ENCODE measurements around the gene EIF6.

DNA sequence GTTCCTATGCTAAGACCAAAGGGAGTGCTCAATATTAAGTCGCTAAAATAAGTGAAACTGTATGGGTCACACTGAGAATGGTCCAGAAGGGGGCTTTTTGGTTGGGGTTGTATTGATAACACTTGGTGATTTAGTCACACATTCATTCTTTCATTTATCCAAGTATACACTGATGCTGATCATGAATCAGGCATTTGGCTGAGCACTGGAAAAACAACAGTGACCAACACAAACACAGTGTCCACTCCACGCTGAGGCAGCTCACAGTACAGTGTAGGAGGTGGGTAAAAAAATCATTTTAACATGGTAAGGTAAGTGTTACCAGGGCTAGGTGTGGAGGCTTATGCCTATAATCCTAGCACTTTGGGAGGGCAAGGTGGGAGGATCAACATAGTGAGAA is 16.9 kb upstream of the EIF6 start:
- TF ChIP-seq POLR2AphosphoS5 (IDR thresholded peaks at IDR 0.05; ENCODE audit: low read depth) (no peak), STAT1 (IDR thresholded peaks at IDR 0.05; ENCODE audit: unreplicated experiment) (no peak), EZH2 (IDR thresholded peaks at IDR 0.05; ENCODE audit: low read depth, unreplicated experiment) (no peak), JUNB (IDR thresholded peaks at IDR 0.05; ENCODE audit: unreplicated experiment) (no peak), CREB1 (CRISPR knock-in tag; IDR thresholded peaks at IDR 0.05; ENCODE audit: low read depth) (no peak), ZNF114 (CRISPR knock-in tag; IDR thresholded peaks at IDR 0.05) (no peak), EZH2phosphoT487 (IDR thresholded peaks at IDR 0.05; ENCODE audit: unreplicated experiment) (no peak), NANOG (IDR thresholded peaks at IDR 0.05; ENCODE audit: borderline replicate concordance) (no peak)
- TF ChIP-seq, protein P1, sequence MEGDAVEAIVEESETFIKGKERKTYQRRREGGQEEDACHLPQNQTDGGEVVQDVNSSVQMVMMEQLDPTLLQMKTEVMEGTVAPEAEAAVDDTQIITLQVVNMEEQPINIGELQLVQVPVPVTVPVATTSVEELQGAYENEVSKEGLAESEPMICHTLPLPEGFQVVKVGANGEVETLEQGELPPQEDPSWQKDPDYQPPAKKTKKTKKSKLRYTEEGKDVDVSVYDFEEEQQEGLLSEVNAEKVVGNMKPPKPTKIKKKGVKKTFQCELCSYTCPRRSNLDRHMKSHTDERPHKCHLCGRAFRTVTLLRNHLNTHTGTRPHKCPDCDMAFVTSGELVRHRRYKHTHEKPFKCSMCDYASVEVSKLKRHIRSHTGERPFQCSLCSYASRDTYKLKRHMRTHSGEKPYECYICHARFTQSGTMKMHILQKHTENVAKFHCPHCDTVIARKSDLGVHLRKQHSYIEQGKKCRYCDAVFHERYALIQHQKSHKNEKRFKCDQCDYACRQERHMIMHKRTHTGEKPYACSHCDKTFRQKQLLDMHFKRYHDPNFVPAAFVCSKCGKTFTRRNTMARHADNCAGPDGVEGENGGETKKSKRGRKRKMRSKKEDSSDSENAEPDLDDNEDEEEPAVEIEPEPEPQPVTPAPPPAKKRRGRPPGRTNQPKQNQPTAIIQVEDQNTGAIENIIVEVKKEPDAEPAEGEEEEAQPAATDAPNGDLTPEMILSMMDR (conservative IDR thresholded peaks at IDR 0.05; ENCODE audit: low read depth in 2 of 2): no peak
- TF ChIP-seq, protein P2, sequence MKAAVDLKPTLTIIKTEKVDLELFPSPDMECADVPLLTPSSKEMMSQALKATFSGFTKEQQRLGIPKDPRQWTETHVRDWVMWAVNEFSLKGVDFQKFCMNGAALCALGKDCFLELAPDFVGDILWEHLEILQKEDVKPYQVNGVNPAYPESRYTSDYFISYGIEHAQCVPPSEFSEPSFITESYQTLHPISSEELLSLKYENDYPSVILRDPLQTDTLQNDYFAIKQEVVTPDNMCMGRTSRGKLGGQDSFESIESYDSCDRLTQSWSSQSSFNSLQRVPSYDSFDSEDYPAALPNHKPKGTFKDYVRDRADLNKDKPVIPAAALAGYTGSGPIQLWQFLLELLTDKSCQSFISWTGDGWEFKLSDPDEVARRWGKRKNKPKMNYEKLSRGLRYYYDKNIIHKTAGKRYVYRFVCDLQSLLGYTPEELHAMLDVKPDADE (IDR thresholded peaks at IDR 0.05): no peak
- TF ChIP-seq, protein P3, sequence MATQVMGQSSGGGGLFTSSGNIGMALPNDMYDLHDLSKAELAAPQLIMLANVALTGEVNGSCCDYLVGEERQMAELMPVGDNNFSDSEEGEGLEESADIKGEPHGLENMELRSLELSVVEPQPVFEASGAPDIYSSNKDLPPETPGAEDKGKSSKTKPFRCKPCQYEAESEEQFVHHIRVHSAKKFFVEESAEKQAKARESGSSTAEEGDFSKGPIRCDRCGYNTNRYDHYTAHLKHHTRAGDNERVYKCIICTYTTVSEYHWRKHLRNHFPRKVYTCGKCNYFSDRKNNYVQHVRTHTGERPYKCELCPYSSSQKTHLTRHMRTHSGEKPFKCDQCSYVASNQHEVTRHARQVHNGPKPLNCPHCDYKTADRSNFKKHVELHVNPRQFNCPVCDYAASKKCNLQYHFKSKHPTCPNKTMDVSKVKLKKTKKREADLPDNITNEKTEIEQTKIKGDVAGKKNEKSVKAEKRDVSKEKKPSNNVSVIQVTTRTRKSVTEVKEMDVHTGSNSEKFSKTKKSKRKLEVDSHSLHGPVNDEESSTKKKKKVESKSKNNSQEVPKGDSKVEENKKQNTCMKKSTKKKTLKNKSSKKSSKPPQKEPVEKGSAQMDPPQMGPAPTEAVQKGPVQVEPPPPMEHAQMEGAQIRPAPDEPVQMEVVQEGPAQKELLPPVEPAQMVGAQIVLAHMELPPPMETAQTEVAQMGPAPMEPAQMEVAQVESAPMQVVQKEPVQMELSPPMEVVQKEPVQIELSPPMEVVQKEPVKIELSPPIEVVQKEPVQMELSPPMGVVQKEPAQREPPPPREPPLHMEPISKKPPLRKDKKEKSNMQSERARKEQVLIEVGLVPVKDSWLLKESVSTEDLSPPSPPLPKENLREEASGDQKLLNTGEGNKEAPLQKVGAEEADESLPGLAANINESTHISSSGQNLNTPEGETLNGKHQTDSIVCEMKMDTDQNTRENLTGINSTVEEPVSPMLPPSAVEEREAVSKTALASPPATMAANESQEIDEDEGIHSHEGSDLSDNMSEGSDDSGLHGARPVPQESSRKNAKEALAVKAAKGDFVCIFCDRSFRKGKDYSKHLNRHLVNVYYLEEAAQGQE (IDR thresholded peaks at IDR 0.05; ENCODE audit: unreplicated experiment): no peak
